ENCODE results near the gene CYB561A3. TPM values are rescaled to one million over a fixed set of nuclear protein-coding genes. Genes with fewer than 3 reads are reported as not detected.

The CYB561A3 gene
- total RNA-seq, 1 experiment from 2014 or later = 54.7 TPM

DNA sequence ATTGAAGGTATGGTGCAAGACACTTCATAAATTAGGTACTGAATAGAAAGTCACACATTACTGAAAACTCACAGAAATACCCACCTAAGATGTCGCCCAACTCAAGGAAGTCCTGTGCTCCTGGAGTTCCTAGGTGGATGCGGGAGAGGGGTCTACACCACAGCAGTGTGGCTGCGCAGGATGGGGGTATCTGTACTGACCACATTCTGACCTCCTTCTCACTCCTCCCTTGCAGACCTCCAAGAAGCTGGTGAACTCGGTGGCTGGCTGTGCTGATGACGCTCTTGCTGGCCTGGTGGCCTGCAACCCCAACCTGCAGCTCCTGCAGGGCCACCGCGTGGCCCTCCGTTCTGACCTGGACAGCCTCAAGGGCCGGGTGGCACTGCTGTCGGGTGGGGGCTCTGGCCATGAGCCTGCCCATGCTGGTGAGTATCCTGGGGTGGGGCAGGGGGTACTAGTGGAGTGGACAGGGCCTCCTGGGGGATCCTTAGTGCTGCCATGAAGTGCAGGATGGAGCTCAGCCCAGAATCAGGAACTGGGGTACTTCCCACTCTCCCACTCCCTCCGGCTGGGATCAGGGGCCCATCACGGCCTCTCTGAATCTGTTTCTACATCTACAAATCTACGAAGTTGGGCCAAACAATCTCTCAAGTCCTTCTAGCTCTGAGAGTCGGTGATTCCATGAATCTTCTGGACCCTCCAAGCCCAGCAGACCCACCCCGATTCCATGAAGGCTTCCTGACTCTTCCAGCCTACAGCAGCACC, 23.8 kb downstream of the CYB561A3 start:
- Histone ChIP-seq H3K4me3 (ENCODE audit: low read depth, low read length, poor library complexity, severe bottlenecking) (no peak overlapping the region), H3K9me3 (ENCODE audit: low read depth, low read length, poor library complexity, severe bottlenecking) (no peaks in the 10 kb centered on the region), H3K36me3 (ENCODE audit: insufficient read depth, low read length, poor library complexity, severe bottlenecking) (peaks cover 13% of the 10 kb centered on the region), H3K4me1 (ENCODE audit: insufficient read depth, low read length, poor library complexity, severe bottlenecking) (peaks cover 6% of the 10 kb centered on the region), H3K27ac (ENCODE audit: low read depth, low read length, poor library complexity, severe bottlenecking) (no peak overlapping the region), H3K27me3 (replicated peaks; ENCODE audit: insufficient read depth, low read depth, low read length, poor library complexity) (no peaks in the 10 kb centered on the region)
- CTCF ChIA-PET = interaction anchor here (1.2 kb wide), 1 partner anchor 18 kb away, joined by 7 read pairs; no protein-coding TSS in a partner anchor
- TF ChIP-seq EZH2 (IDR thresholded peaks at IDR 0.05; ENCODE audit: borderline replicate concordance, low read depth, low read length, poor library complexity, severe bottlenecking) = no peak
- TF ChIP-seq CTCF (conservative IDR thresholded peaks at IDR 0.05; ENCODE audit: low read depth, low read length) = no peak
- no peak for DNase-seq (ENCODE audit: low spot score)
- POLR2A ChIA-PET (ENCODE audit: low non-redundant PET) = no interaction called here
- intact Hi-C loops (cut with micrococcal nuclease; ENCODE audit: unreplicated experiment) = no loop called here
- no TSS peak for BruUV-seq (replicated peaks)

DNA sequence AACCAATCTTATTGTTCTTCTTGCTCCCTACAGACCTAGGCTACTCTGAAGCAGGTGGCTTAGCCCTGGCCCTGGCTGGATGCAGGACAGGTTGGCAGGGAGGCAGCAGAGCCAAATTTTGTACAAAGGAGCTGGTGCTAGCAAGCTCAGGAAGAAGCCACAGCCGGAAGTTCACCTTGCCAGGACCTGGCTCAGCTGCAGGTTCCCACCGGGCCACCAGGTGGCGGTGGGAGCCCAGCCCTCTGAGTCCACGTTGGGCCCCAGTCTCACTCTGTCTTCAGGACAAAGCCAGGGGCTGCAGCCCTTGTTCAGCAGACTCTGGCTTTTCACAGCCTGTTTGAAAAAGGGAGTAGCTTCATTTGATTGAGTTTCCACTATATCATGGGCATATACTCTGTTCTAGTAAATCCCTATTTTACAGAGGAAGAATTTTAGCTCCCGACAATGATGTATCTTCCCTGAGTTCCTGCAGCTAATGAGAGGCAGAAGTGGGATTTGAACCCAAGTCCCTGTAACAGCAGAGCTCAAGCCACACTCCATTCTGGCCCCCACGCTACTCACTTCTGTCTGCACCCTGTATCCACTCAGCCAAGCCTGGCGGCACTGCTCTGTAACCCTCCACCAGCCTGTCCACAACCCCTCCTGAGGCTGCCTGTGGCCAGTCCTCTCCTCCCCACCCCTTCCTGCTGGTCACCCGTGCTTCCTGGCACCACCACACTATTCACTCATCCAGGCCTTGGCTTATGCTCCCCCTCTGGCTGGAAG, 25.3 kb downstream of the CYB561A3 start:
- Histone ChIP-seq H3K9me3 (ENCODE audit: low read depth, low read length, poor library complexity, severe bottlenecking) (no peaks in the 10 kb centered on the region), H3K4me3 (ENCODE audit: low read depth, low read length, poor library complexity, severe bottlenecking) (no peak overlapping the region), H3K27ac (ENCODE audit: low read depth, low read length, poor library complexity, severe bottlenecking) (no peak overlapping the region), H3K4me1 (ENCODE audit: insufficient read depth, low read length, poor library complexity, severe bottlenecking) (peaks cover 6% of the 10 kb centered on the region), H3K27me3 (replicated peaks; ENCODE audit: insufficient read depth, low read depth, low read length, poor library complexity) (no peaks in the 10 kb centered on the region), H3K36me3 (ENCODE audit: insufficient read depth, low read length, poor library complexity, severe bottlenecking) (peaks cover 6% of the 10 kb centered on the region)
- ChIA-PET CTCF (interaction anchor here (0.6 to 3.5 kb wide), 7 partner anchors 19 to 57 kb away, joined by 3 to 54 read pairs (median 7); partner anchors contain the start of genes CYB561A3 and TMEM138), POLR2A (ENCODE audit: low non-redundant PET) (interaction anchor here (0.8 kb wide), 1 partner anchor 12 kb away, joined by 3 read pairs; no protein-coding TSS in a partner anchor)
- intact Hi-C loops (cut with micrococcal nuclease; ENCODE audit: unreplicated experiment) = loop anchor here (1.0 kb wide), 1 partner anchor 49 kb away; no protein-coding TSS in a partner anchor
- DNase-seq (ENCODE audit: low spot score) = peak; percentile 90
- TF ChIP-seq EZH2 (IDR thresholded peaks at IDR 0.05; ENCODE audit: borderline replicate concordance, low read depth, low read length, poor library complexity, severe bottlenecking) (no peak), CTCF (conservative IDR thresholded peaks at IDR 0.05; ENCODE audit: low read depth, low read length) (peak; percentile 99)
- no TSS peak for BruUV-seq (replicated peaks)

DNA sequence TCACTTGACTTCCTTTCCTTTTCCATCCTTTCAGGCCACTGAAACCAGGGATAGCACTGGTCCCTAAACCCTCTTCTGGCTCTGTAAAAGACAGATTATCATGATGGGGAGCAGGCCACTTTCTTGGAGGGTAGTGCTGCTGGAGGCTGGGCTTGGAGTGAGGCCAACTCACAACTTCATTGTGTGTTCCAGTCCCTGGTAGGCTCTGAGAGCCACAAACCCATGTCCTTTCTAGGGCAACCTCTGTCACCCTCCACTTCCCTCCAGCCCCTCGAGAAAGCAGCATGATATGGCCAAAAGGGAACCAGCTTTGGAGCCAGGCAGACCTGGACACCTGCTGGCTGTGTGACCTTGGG, 26.3 kb downstream of the CYB561A3 start:
- peaks cover 10% of the 10 kb centered on the region for H3K4me1 ChIP-seq (ENCODE audit: insufficient read depth, low read length, poor library complexity, severe bottlenecking)
- peaks cover 6% of the 10 kb centered on the region for H3K36me3 ChIP-seq (ENCODE audit: insufficient read depth, low read length, poor library complexity, severe bottlenecking)
- CTCF ChIA-PET = interaction anchor here (1.2 to 3.5 kb wide), 3 partner anchors 27 to 58 kb away, joined by 9 to 54 read pairs (median 12); partner anchors contain the start of genes CYB561A3 and TMEM138
- H3K9me3 ChIP-seq (ENCODE audit: low read depth, low read length, poor library complexity, severe bottlenecking) = no peaks in the 10 kb centered on the region
- H3K27ac ChIP-seq (ENCODE audit: low read depth, low read length, poor library complexity, severe bottlenecking) = no peak overlapping the region
- TF ChIP-seq EZH2 (IDR thresholded peaks at IDR 0.05; ENCODE audit: borderline replicate concordance, low read depth, low read length, poor library complexity, severe bottlenecking) (no peak), CTCF (conservative IDR thresholded peaks at IDR 0.05; ENCODE audit: low read depth, low read length) (no peak)
- H3K27me3 ChIP-seq (replicated peaks; ENCODE audit: insufficient read depth, low read depth, low read length, poor library complexity) = no peaks in the 10 kb centered on the region
- POLR2A ChIA-PET (ENCODE audit: low non-redundant PET) = no interaction called here
- DNase-seq (ENCODE audit: low spot score) = no peak
- intact Hi-C loops (cut with micrococcal nuclease; ENCODE audit: unreplicated experiment) = no loop called here
- no peak overlapping the region for H3K4me3 ChIP-seq (ENCODE audit: low read depth, low read length, poor library complexity, severe bottlenecking)
- no TSS peak for BruUV-seq (replicated peaks)

Measured in A673 (cell line).